HG02870 (cell line): Measurements from ENCODE around the gene PTPRU.

Experiments used
- ATAC-seq: cut with Tn5 transposase; IDR thresholded peaks from one replicate; pipeline ENCODE4 v1.9.1; 2021; ENCODE audit warnings: mild to moderate bottlenecking, moderate library complexity; ENCODE audit not compliant: unreplicated experiment

PTPRU gene

GRCh38 chr1:29235955-29236711, at the start of gene PTPRU:
Gene PTPRU (plus strand): TSS chr1:29236522. CDS start chr1:29236645, 123 bp downstream.
- ATAC-seq, result no peak

- no peak for ATAC-seq
Measured at GRCh38 chr1:29186707-29187106, 49.6 kb upstream of the PTPRU start.

GRCh38 chr1:29190718-29191117, 45.6 kb upstream of the PTPRU start:
- ATAC-seq, result no peak

GRCh38 chr1:29193879-29194455, 42.4 kb upstream of the PTPRU start:
- ATAC-seq, result no peak

- ATAC-seq, result no peak
Measured at GRCh38 chr1:29195881-29196291, 40.4 kb upstream of the PTPRU start.

- no peak for ATAC-seq
Measured at GRCh38 chr1:29196863-29197589, 39.3 kb upstream of the PTPRU start.

GRCh38 chr1:29197590-29197924, 38.8 kb upstream of the PTPRU start:
- no peak for ATAC-seq

- no peak for ATAC-seq
Measured at GRCh38 chr1:29197993-29198392, 38.3 kb upstream of the PTPRU start.

GRCh38 chr1:29200906-29201594, 35.3 kb upstream of the PTPRU start:
- ATAC-seq, result no peak

- ATAC-seq, result no peak
Measured at GRCh38 chr1:29201595-29202051, 34.7 kb upstream of the PTPRU start.

- no peak for ATAC-seq
Measured at GRCh38 chr1:29202053-29202452, 34.3 kb upstream of the PTPRU start.

GRCh38 chr1:29202584-29203340, 33.6 kb upstream of the PTPRU start:
- ATAC-seq, result no peak

- ATAC-seq, result no peak
Measured at GRCh38 chr1:29208442-29208841, 27.9 kb upstream of the PTPRU start.

- no peak for ATAC-seq
Measured at GRCh38 chr1:29209173-29209572, 27.1 kb upstream of the PTPRU start.

- ATAC-seq, result no peak
Measured at GRCh38 chr1:29210278-29211085, 25.8 kb upstream of the PTPRU start.

GRCh38 chr1:29211086-29212030, 25.0 kb upstream of the PTPRU start:
- no peak for ATAC-seq

GRCh38 chr1:29213055-29213454, 23.3 kb upstream of the PTPRU start:
- ATAC-seq, result no peak

GRCh38 chr1:29217633-29218032, 18.7 kb upstream of the PTPRU start:
- ATAC-seq, result no peak

- no peak for ATAC-seq
Measured at GRCh38 chr1:29218223-29218622, 18.1 kb upstream of the PTPRU start.
